GM12872 (cell line): ENCODE measurements around the gene CYGB.
A peak's percentile ranks its signal among the peaks of the same experiment; 100 is the strongest.

Experiments
- TF ChIP-seq, protein P1 (sequence below): IDR thresholded peaks from 3 replicates; pipeline ENCODE4 v1.5.1; 2011; ENCODE audit warnings: low read depth, mild to moderate bottlenecking, low read length, moderate library complexity; ENCODE audit not compliant: insufficient read depth

CYGB gene

DNA sequence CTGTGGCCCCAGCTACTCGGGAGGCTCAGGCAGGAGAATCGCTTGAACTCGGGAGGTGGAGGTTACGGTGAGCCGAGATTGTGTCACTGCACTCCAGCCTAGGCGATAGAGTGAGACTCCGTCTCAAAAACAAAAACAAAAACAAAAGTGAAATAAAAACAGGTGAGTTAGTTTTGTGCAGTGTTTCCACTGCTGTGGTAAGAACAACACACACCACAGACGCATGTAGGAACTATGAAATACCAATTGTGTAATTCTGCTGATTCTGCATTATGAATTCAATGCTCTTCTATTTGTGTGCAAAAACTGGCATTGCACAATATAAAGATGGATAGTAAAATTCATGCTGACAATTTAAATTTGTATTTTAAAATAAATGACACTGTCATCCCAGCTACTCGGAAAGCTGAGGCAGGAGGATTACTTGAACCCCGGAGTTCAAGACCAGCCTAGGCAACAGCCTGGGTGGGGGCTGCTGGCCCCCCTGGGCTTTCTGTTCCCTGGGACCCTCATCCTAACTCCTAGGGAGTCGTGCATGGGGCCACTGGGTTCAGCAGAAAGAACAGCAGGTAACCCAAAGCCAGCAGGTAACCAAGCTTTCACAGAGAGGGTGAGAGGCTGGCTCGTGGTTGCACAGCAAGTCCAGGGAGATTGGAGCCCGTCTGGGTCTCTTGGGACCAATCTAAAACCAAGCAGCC lies 25.7 kb downstream of the CYGB start:
- TF ChIP-seq, protein P1, sequence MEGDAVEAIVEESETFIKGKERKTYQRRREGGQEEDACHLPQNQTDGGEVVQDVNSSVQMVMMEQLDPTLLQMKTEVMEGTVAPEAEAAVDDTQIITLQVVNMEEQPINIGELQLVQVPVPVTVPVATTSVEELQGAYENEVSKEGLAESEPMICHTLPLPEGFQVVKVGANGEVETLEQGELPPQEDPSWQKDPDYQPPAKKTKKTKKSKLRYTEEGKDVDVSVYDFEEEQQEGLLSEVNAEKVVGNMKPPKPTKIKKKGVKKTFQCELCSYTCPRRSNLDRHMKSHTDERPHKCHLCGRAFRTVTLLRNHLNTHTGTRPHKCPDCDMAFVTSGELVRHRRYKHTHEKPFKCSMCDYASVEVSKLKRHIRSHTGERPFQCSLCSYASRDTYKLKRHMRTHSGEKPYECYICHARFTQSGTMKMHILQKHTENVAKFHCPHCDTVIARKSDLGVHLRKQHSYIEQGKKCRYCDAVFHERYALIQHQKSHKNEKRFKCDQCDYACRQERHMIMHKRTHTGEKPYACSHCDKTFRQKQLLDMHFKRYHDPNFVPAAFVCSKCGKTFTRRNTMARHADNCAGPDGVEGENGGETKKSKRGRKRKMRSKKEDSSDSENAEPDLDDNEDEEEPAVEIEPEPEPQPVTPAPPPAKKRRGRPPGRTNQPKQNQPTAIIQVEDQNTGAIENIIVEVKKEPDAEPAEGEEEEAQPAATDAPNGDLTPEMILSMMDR: no peak

- TF ChIP-seq, protein P1: no peak
Observed at GRCh38 chr17:76510831-76511244, 26.7 kb downstream of the CYGB start.

DNA sequence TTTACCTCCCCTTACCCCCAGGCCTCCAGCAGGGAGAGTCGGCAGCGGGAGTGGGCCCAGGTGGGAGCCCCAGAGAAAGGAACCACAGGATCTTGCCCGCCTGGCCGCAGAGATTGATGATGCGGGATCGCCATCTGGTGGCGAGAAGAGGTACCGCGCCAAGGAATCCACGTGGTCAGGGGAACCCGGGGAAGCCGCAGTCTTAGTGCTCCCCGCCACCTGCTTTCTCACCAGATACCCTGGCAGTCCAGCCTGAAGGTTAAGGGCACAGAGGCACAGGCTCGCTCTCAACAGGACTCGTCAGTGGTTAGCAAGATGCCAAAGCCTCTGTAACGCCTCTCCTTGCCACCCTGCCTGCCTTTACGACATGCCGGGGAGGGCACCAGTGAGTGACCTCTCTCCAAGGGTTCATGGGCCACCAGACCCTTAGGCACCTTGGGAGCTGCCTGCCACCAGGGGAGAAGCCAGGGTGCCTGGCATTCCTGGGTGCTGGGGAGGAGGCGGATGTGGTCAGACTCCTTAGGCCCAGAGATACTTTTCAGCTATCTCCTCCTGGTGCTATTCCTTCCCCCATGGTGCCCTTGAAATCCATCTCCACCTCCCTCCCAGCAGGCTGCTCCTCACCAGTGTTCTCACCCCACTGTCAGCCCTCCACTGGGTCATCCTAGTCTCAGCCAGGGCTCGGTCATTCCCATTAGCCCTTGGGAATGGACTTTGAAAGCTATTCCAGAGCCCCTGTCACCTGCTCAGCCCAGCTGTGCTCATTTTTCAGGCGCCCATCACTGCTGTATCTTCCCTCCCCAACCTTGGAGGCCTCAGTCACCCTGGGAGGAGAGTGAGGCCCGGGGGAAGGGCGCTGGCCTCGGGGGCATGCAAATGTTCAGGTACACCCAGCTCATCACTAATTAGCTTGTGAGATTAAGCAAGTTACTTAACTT lies 30.8 kb downstream of the CYGB start:
- TF ChIP-seq, protein P1: peak; percentile 90

- TF ChIP-seq, protein P1: peak; percentile 38; the same call in 2 of the 3 replicates
Observed at GRCh38 chr17:76504117-76504516, 33.4 kb downstream of the CYGB start.

- TF ChIP-seq, protein P1: no peak
Observed at GRCh38 chr17:76502341-76503211, 34.9 kb downstream of the CYGB start.

DNA sequence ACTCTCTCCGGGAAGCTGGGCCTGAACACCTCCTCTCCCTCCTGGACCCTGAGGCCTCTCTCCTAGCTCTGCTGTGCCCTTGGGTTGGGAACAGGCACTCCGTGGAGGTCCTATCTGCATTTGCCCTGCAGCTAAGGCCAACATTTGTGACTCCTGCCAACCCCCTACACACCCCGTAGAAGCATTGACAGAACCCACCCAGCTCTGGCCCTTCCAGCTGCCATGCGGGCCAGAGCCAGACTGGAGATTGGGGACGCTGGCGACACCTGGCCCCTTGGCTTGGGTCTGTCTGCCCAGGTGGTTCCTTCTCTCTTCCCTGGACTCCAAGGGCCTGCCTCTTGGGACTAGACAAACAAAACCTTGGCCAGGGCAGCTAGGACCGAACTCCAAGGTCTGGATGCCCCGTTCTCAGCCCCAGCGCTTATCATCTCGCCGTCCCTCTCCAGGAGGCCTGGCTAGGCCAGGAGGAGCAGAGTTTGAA lies 35.6 kb downstream of the CYGB start:
- TF ChIP-seq, protein P1: no peak
